Measurements from ENCODE around the gene SUSD3.
A peak's percentile ranks its signal among the peaks of the same experiment; 100 is the strongest.

SUSD3 gene

GRCh38 chr9:93060746-93061259 is 2.3 kb downstream of the SUSD3 start:
- H3K27ac ChIP-seq (ENCODE audit: insufficient read depth, low read length, poor library complexity, severe bottlenecking), result peak overlapping the region; percentile 89
- H3K36me3 ChIP-seq (ENCODE audit: control insufficient read depth, insufficient read depth, low read length), result peaks cover 12% of the 10 kb centered on the region
- H3K4me3 ChIP-seq (ENCODE audit: insufficient read depth, low read depth, low read length, poor library complexity, severe bottlenecking), result peak overlapping the region; percentile 66
- no peak for DNase-seq
- peaks cover 74% of the 10 kb centered on the region for H3K4me1 ChIP-seq (ENCODE audit: control insufficient read depth, insufficient read depth, low read length, poor library complexity, severe bottlenecking)
- H3K9me3 ChIP-seq (ENCODE audit: control insufficient read depth, low read length), result no peaks in the 10 kb centered on the region
- no peaks in the 10 kb centered on the region for H3K27me3 ChIP-seq (replicated peaks; ENCODE audit: control insufficient read depth, insufficient read depth, low read length, poor library complexity, severe bottlenecking)

- Histone ChIP-seq H3K4me1 (ENCODE audit: control insufficient read depth, insufficient read depth, low read length, poor library complexity, severe bottlenecking) (peaks cover 75% of the 10 kb centered on the region), H3K4me3 (ENCODE audit: insufficient read depth, low read depth, low read length, poor library complexity, severe bottlenecking) (peak overlapping the region; percentile 66), H3K9me3 (ENCODE audit: control insufficient read depth, low read length) (no peaks in the 10 kb centered on the region), H3K27ac (ENCODE audit: insufficient read depth, low read length, poor library complexity, severe bottlenecking) (peak overlapping the region; percentile 89), H3K36me3 (ENCODE audit: control insufficient read depth, insufficient read depth, low read length) (peaks cover 14% of the 10 kb centered on the region), H3K27me3 (replicated peaks; ENCODE audit: control insufficient read depth, insufficient read depth, low read length, poor library complexity, severe bottlenecking) (no peaks in the 10 kb centered on the region)
- DNase-seq, result no peak
Observed at GRCh38 chr9:93061260-93061751, 2.8 kb downstream of the SUSD3 start.

GRCh38 chr9:93061791-93062763 is 3.6 kb downstream of the SUSD3 start:
- peak overlapping the region; percentile 89 for H3K27ac ChIP-seq (ENCODE audit: insufficient read depth, low read length, poor library complexity, severe bottlenecking)
- H3K4me1 ChIP-seq (ENCODE audit: control insufficient read depth, insufficient read depth, low read length, poor library complexity, severe bottlenecking), result peaks cover 75% of the 10 kb centered on the region
- H3K36me3 ChIP-seq (ENCODE audit: control insufficient read depth, insufficient read depth, low read length), result peaks cover 14% of the 10 kb centered on the region
- no peaks in the 10 kb centered on the region for H3K27me3 ChIP-seq (replicated peaks; ENCODE audit: control insufficient read depth, insufficient read depth, low read length, poor library complexity, severe bottlenecking)
- peak overlapping the region; percentile 66 for H3K4me3 ChIP-seq (ENCODE audit: insufficient read depth, low read depth, low read length, poor library complexity, severe bottlenecking)
- H3K9me3 ChIP-seq (ENCODE audit: control insufficient read depth, low read length), result no peaks in the 10 kb centered on the region
- no peak for DNase-seq

DNA sequence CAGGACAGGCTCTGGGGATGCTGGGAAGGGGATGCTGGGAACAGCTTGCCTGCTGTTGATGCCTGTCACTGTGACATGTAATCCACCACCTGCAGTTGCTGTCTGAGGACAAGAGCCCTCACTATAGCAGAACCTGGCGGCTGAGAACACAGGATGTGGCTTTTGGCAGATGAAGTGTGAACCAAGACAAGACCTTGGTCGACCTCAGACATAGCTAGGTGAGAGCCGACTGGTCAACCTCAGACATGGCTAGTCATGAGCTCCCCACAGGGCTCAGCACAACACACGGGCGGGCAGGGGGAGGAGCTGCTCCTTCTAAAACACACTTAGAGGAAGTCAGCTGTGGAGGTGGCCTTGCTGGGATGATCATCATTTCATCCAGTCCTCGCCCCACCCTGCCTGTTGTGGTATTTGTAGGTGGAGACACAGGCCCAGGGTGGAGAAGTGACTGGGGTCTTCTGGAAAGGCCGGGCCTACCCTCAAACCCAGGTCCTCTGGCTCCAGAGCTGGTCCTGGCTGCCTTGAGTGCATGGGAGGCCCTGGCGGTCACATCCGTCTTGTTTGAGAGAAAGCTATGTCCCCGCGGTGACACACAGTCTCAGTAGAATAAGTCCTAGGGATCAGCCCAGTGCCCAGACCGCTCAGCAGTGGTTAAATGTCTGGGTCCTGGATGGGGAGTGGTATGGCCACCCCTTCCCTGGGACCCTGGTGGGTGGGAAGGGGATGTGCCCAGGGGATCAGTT is 6.1 kb downstream of the SUSD3 start:
- Histone ChIP-seq H3K27me3 (replicated peaks; ENCODE audit: control insufficient read depth, insufficient read depth, low read length, poor library complexity, severe bottlenecking) (no peaks in the 10 kb centered on the region), H3K4me3 (ENCODE audit: insufficient read depth, low read depth, low read length, poor library complexity, severe bottlenecking) (peak overlapping the region; percentile 16), H3K9me3 (ENCODE audit: control insufficient read depth, low read length) (no peaks in the 10 kb centered on the region), H3K27ac (ENCODE audit: insufficient read depth, low read length, poor library complexity, severe bottlenecking) (peak overlapping the region; percentile 89), H3K4me1 (ENCODE audit: control insufficient read depth, insufficient read depth, low read length, poor library complexity, severe bottlenecking) (peaks cover 61% of the 10 kb centered on the region), H3K36me3 (ENCODE audit: control insufficient read depth, insufficient read depth, low read length) (peaks cover 21% of the 10 kb centered on the region)
- peak; percentile 82 to 87 (median 84) for DNase-seq

- peaks cover 56% of the 10 kb centered on the region for H3K4me1 ChIP-seq (ENCODE audit: control insufficient read depth, insufficient read depth, low read length, poor library complexity, severe bottlenecking)
- H3K27me3 ChIP-seq (replicated peaks; ENCODE audit: control insufficient read depth, insufficient read depth, low read length, poor library complexity, severe bottlenecking), result no peaks in the 10 kb centered on the region
- no peaks in the 10 kb centered on the region for H3K9me3 ChIP-seq (ENCODE audit: control insufficient read depth, low read length)
- peak overlapping the region; percentile 16 for H3K4me3 ChIP-seq (ENCODE audit: insufficient read depth, low read depth, low read length, poor library complexity, severe bottlenecking)
- peaks cover 24% of the 10 kb centered on the region for H3K36me3 ChIP-seq (ENCODE audit: control insufficient read depth, insufficient read depth, low read length)
- H3K27ac ChIP-seq (ENCODE audit: insufficient read depth, low read length, poor library complexity, severe bottlenecking), result peak overlapping the region; percentile 89
- DNase-seq, result no peak
Observed at GRCh38 chr9:93065135-93065720, 6.7 kb downstream of the SUSD3 start.

DNA sequence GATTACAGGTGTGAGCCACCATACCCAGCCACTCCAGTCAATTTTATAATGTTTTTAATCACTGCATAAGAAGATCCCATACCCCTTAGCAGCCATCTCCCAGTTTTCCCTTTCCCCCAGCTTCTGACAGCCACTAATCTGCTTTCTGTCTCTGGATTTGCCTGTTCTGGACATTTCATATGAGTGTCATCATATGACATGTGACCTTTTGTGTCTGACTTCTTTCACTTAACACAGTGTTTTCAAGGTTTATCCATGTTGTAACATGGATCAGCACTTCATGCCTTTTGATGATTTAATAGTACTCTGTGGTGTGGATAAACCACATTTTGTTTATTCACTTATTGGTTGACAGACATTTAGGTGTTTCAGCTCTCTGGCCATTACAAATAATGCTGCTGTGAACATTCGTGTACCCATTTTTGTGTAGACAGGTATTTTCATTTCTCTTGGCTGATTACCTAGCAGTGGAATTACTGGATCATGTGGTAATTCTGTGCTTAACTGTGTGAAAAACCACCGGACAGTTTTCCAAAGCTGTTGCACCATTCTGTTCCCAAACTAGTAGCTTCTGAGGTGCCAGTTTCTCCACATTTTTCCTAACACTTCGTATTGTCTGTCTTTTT is 8.6 kb downstream of the SUSD3 start:
- Histone ChIP-seq H3K27me3 (replicated peaks; ENCODE audit: control insufficient read depth, insufficient read depth, low read length, poor library complexity, severe bottlenecking) (no peaks in the 10 kb centered on the region), H3K36me3 (ENCODE audit: control insufficient read depth, insufficient read depth, low read length) (peaks cover 32% of the 10 kb centered on the region), H3K4me1 (ENCODE audit: control insufficient read depth, insufficient read depth, low read length, poor library complexity, severe bottlenecking) (peaks cover 48% of the 10 kb centered on the region), H3K27ac (ENCODE audit: insufficient read depth, low read length, poor library complexity, severe bottlenecking) (no peak overlapping the region), H3K9me3 (ENCODE audit: control insufficient read depth, low read length) (no peaks in the 10 kb centered on the region), H3K4me3 (ENCODE audit: insufficient read depth, low read depth, low read length, poor library complexity, severe bottlenecking) (no peak overlapping the region)
- no peak for DNase-seq

DNA sequence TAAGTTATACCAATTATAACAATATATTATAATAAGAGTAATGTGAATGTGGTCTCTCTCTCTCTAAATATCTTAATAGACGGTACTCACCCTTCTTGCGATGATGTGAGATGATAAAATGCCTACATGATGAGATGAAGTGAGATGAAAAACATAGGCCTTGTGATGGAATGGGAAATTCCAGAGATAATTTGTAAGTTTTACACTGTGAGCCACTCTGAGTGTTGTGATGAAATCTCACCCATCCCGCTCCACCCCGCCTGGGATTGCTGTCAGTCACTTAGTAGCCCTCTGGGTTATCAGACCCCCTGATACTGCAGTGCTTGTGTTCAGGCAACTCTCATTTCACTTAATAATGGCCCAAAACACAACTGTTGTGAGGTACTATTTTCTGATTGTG is 10.5 kb downstream of the SUSD3 start:
- no peak for DNase-seq
- H3K27me3 ChIP-seq (replicated peaks; ENCODE audit: control insufficient read depth, insufficient read depth, low read length, poor library complexity, severe bottlenecking), result no peaks in the 10 kb centered on the region
- peaks cover 35% of the 10 kb centered on the region for H3K4me1 ChIP-seq (ENCODE audit: control insufficient read depth, insufficient read depth, low read length, poor library complexity, severe bottlenecking)
- peaks cover 32% of the 10 kb centered on the region for H3K36me3 ChIP-seq (ENCODE audit: control insufficient read depth, insufficient read depth, low read length)
- H3K27ac ChIP-seq (ENCODE audit: insufficient read depth, low read length, poor library complexity, severe bottlenecking), result peak overlapping the region; percentile 13
- H3K4me3 ChIP-seq (ENCODE audit: insufficient read depth, low read depth, low read length, poor library complexity, severe bottlenecking), result no peak overlapping the region
- no peaks in the 10 kb centered on the region for H3K9me3 ChIP-seq (ENCODE audit: control insufficient read depth, low read length)

DNA sequence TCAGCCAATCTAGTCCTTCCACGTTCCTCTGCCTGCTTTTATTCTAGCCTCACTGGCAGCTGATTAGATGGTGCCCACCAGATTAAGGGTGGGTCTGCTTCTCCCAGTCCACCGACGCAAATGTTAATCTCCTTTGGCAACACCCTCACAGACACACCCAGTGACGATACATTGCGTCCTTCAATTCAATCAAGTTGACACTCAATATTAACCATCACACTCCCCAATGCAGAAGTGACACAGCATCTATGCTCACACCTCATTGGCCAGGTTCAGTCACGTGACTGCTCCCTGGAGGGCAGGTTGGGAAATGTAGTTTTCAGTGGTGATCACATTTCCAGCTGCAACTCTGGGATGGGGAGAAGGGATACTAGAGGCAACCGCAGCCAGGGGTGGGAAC is 13.0 kb downstream of the SUSD3 start:
- H3K36me3 ChIP-seq (ENCODE audit: control insufficient read depth, insufficient read depth, low read length), result peaks cover 27% of the 10 kb centered on the region
- no peak for DNase-seq
- peaks cover 18% of the 10 kb centered on the region for H3K4me1 ChIP-seq (ENCODE audit: control insufficient read depth, insufficient read depth, low read length, poor library complexity, severe bottlenecking)
- no peaks in the 10 kb centered on the region for H3K9me3 ChIP-seq (ENCODE audit: control insufficient read depth, low read length)
- no peaks in the 10 kb centered on the region for H3K27me3 ChIP-seq (replicated peaks; ENCODE audit: control insufficient read depth, insufficient read depth, low read length, poor library complexity, severe bottlenecking)
- H3K4me3 ChIP-seq (ENCODE audit: insufficient read depth, low read depth, low read length, poor library complexity, severe bottlenecking), result no peak overlapping the region
- no peak overlapping the region for H3K27ac ChIP-seq (ENCODE audit: insufficient read depth, low read length, poor library complexity, severe bottlenecking)

DNA sequence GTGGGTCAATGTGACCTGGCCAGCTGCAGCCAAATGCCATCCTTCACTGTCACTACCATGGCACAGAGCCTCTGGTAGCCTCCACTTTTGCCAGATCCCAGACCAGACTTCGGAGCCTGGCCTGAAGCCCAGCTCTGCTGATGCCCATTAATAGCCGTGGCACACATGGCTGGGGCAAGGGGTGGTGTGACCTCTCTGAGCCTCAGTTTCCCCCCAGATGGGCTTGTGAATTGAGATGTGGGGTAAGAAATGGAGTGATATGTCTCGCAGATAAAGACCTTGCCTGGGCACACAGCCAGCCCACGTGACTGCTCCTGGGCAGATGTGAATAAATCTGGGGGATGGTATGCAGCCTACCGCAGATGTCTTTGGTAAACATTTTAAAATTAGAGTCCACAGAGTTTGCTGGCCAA is 13.9 kb downstream of the SUSD3 start:
- no peaks in the 10 kb centered on the region for H3K27me3 ChIP-seq (replicated peaks; ENCODE audit: control insufficient read depth, insufficient read depth, low read length, poor library complexity, severe bottlenecking)
- no peak for DNase-seq
- H3K9me3 ChIP-seq (ENCODE audit: control insufficient read depth, low read length), result no peaks in the 10 kb centered on the region
- H3K36me3 ChIP-seq (ENCODE audit: control insufficient read depth, insufficient read depth, low read length), result peaks cover 31% of the 10 kb centered on the region
- H3K4me1 ChIP-seq (ENCODE audit: control insufficient read depth, insufficient read depth, low read length, poor library complexity, severe bottlenecking), result peaks cover 20% of the 10 kb centered on the region
- H3K27ac ChIP-seq (ENCODE audit: insufficient read depth, low read length, poor library complexity, severe bottlenecking), result no peak overlapping the region
- H3K4me3 ChIP-seq (ENCODE audit: insufficient read depth, low read depth, low read length, poor library complexity, severe bottlenecking), result no peak overlapping the region
